Duodenal mucosa (tissue), 2 donors: ENCODE results near the gene TIAL1.

ENCODE experiments used
- H3K27ac ChIP-seq: one replicate; pipeline ENCODE4 v1.7.0; 2013; ENCODE audit warnings: low read depth, low read length
- H3K27me3 ChIP-seq, 2 donors: one replicate each; pipeline ENCODE4 v1.7.0; 2013; ENCODE audit warnings: low read length in 2 of 2, control low read depth in 1 of 2; ENCODE audit not compliant: insufficient read depth in 2 of 2, control insufficient read depth in 1 of 2
- H3K36me3 ChIP-seq, 2 donors: one replicate each; pipeline ENCODE4 v1.7.0; 2013; ENCODE audit warnings: low read length in 2 of 2, control low read depth in 1 of 2; ENCODE audit not compliant: insufficient read depth in 2 of 2, control insufficient read depth in 1 of 2
- H3K4me1 ChIP-seq, 2 donors: one replicate each; pipeline ENCODE4 v1.7.0; 2013; ENCODE audit warnings: low read length in 2 of 2, control low read depth in 1 of 2; ENCODE audit not compliant: insufficient read depth in 2 of 2, control insufficient read depth in 1 of 2
- H3K4me3 ChIP-seq, 2 donors: one replicate each; pipeline ENCODE4 v1.7.0; 2013; ENCODE audit warnings: low read length in 2 of 2, low read depth in 1 of 2
- H3K9ac ChIP-seq, 2 donors: one replicate each; pipeline ENCODE4 v1.7.0; 2013; ENCODE audit warnings: low read length in 2 of 2, low read depth in 1 of 2
- H3K9me3 ChIP-seq, 2 donors: one replicate each; pipeline ENCODE4 v1.7.0; 2013; ENCODE audit warnings: low read length in 2 of 2, control low read depth in 1 of 2; ENCODE audit not compliant: control insufficient read depth in 1 of 2

Gene TIAL1

DNA sequence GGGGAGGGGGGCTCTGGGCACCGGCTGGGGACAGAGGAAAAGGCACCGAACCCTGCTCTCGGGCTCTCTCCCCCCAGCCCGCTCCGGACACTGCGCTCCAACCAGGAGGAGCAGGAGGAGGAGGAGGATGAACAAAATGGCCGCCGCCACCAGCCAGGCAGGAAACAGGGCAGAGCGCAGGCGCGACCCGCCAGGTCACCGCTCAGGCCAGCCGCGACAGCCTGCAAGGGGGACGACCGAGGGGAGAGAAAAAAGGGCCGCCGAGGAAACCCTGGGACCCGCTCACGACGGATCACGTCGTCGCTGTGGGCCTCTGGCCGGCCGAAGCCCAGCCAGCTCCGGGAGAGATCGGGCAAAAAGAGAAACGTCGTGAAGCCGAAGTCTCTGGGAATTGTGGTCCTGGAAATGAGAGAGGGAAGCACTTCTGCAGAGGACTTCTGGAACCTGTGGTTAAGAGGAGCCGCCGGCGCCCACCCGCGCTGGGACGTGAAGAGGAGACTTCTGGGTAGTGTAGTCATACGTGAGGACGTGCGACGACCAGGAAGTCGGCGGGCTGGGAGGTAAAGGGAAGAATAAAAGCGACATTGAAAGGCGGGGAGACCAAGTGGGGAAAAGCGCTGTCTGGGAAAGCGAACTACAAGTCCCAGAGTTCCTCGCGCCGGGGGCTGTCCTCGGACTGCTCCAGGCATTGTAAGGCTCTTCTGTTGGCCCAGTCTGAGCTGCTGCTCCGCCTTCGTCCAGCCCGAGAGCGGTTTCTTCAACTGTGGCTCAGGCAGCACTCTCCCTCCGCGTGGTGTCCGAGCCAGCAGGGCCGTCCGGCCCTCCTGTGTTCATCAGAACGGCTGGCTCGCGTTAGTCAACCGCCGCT, at the start of gene TIAL1:
Gene TIAL1, minus strand, starts transcription at position 428 of the 868 bp plus-strand sequence. CDS start 499 bp downstream, outside the sequence.
- Histone ChIP-seq H3K4me3 (peak within 1 kb of the TSS; percentile 96 to 98), H3K9me3 (no peaks in the 10 kb centered on the region), H3K36me3 (peaks cover 0 to 2% of the 10 kb centered on the region in 2 donors), H3K27ac (peak within 1 kb of the TSS; percentile 98), H3K9ac (peak within 1 kb of the TSS; percentile 93 to 99), H3K4me1 (peaks cover 40 to 41% of the 10 kb centered on the region in 2 donors), H3K27me3 (no peaks in the 10 kb centered on the region)

DNA sequence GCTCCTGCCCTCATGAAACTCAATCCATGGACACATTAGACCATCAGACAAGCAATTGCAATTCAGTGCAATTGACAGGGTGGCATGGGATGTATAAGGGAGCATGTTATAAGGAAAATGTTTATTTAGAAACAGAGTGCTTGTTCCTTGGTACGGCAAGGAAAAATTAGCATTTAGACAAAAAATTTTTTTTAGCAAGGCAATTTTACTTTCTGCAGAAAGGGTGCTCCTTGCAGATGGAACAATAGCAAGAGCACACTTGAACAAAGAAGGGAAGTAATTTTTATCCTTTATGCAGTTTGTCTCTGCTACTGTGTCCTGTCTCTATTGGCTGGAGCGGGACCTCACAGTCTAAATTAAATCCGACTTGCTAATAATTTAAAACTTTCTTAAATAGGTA, 48.2 kb upstream of the TIAL1 start:
- Histone ChIP-seq H3K27me3 (no peaks in the 10 kb centered on the region), H3K9me3 (no peaks in the 10 kb centered on the region), H3K36me3 (no peaks in the 10 kb centered on the region), H3K9ac (no peak overlapping the region), H3K4me3 (no peak overlapping the region), H3K4me1 (peaks cover 7 to 8% of the 10 kb centered on the region in 2 donors), H3K27ac (no peak overlapping the region)

DNA sequence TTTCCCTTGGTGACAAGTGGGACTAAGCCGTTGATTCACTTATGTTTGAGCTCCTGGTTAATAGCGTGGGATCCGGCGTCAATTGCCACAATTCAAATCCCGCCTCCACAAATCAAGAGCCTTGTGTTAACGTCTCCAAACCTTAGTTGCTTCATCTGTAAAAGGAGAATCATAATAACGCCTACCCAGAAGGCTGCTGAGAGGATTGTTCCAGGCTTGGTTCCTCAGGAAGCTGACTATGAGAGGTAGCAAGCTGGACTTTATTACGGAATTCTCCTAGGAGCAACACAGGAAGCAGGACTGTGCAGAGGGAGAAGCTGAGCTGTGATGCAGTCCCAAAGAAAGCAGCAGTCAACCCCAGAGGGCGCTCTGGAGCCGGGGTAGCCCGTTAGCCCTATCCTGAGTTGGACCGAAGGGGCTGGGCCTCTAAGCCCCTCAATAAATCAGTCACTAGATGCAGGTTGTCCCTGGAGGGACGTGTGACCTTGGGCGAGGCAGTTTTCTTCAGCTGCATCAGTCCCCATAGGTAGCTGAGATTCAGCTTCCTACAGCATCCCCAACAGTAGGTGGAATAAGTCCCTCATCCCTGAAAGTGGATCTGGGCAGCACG, 47.5 kb upstream of the TIAL1 start:
- H3K9me3 ChIP-seq: no peaks in the 10 kb centered on the region
- no peak overlapping the region for H3K9ac ChIP-seq
- peaks cover 7 to 8% of the 10 kb centered on the region in 2 donors for H3K4me1 ChIP-seq
- H3K27me3 ChIP-seq: no peaks in the 10 kb centered on the region
- H3K4me3 ChIP-seq: no peak overlapping the region
- H3K36me3 ChIP-seq: no peaks in the 10 kb centered on the region
- H3K27ac ChIP-seq: no peak overlapping the region

DNA sequence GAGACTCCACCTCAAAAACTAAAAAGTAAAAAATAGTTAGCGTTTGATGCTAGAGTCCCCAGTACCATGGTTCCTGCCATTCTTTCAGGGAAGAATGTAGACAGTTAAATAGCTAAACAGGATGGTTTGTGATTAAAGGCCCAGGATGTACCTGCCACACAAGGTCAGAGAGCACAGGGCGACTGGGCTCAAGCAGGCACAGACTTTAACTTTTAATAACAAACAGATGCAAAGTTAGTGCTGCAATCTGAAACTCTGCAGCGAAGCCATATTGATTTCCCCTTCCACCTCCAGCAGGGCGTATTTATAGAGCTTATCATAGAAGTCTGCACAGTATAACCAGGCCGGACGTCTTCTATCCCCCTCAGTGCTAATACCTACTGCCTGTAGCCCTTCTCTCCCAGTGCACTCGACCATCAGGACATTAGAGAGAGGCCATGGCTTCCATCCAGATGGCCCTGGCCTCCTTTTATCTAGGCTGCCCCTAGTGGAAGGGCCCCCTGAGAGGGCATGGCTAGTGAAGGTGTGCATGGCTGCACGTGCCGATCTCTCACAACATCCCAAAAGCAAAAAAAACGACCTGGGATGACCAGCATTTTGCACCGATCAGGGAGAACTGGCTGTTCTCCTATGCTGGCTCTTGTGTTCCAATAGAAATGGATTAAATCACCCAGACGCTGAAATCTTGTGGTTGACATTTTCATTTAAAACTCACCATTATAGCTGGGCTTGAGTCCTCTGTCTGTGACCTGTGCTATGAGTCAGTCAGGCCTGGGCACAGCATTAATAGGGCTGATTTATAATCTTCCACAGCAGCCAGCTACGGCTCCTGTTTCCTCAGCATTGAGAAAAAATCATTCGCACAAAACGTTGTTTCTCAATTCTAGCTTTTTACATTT, 46.8 kb upstream of the TIAL1 start:
- Histone ChIP-seq H3K4me1 (peaks cover 7 to 8% of the 10 kb centered on the region in 2 donors), H3K9ac (no peak overlapping the region), H3K27me3 (no peaks in the 10 kb centered on the region), H3K4me3 (no peak overlapping the region), H3K36me3 (no peaks in the 10 kb centered on the region), H3K27ac (no peak overlapping the region), H3K9me3 (no peaks in the 10 kb centered on the region)

- H3K27ac ChIP-seq: no peak overlapping the region
- peaks cover 7 to 8% of the 10 kb centered on the region in 2 donors for H3K4me1 ChIP-seq
- H3K4me3 ChIP-seq: no peak overlapping the region
- no peak overlapping the region for H3K9ac ChIP-seq
- no peaks in the 10 kb centered on the region for H3K27me3 ChIP-seq
- no peaks in the 10 kb centered on the region for H3K36me3 ChIP-seq
- H3K9me3 ChIP-seq: no peaks in the 10 kb centered on the region
These were observed 45.9 kb upstream of the TIAL1 start for GRCh38 chr10:119642556-119643111.

- Histone ChIP-seq H3K4me1 (peaks cover 7 to 8% of the 10 kb centered on the region in 2 donors), H3K9ac (no peak overlapping the region), H3K27ac (no peak overlapping the region), H3K4me3 (peak overlapping the region in 1 of 2 donors; percentile 32), H3K36me3 (no peaks in the 10 kb centered on the region), H3K9me3 (no peaks in the 10 kb centered on the region), H3K27me3 (no peaks in the 10 kb centered on the region)
These were observed 44.2 kb upstream of the TIAL1 start for GRCh38 chr10:119640875-119641526.

DNA sequence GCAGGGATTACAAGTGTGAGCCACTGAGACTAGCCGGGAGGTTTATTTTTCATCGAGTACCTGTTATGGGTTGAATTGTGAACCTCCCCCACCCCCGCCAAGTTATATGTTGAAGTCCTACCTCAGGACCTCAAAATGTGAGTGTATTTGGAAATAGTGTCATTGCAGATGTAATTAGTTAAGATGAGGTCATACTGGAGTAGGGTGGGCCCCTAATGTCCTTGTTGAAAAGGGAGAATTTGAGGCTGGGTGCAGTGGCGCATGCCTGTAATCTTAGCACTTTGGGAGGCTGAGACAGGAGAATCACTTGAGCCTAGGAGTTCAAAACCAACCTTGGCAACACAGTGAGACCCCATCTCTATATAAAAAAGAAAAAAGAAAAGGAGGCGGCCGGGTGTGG, 43.6 kb upstream of the TIAL1 start:
- H3K9ac ChIP-seq: no peak overlapping the region

DNA sequence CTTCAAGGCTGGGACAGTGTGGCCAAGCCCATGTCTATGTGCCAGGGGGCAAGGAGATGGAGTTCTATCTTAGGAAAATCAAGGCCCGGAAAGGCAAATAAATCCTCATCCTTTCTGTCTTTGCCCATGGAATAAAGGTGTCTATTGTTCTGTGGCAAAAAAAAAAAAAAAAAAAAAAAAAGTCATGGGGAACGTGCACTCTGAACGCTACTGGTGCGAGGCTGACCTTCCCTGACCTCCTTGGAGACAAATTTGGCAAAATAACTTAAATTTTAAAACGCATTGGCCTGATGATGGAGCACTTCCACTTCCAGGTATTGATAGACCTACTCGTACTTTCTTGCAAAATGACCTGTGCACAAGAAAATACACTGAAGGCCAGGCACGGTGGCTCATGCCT, 42.2 kb upstream of the TIAL1 start:
- Histone ChIP-seq H3K36me3 (no peaks in the 10 kb centered on the region), H3K9me3 (no peaks in the 10 kb centered on the region), H3K27me3 (no peaks in the 10 kb centered on the region), H3K4me3 (no peak overlapping the region), H3K4me1 (peaks cover 7 to 8% of the 10 kb centered on the region in 2 donors), H3K9ac (no peak overlapping the region), H3K27ac (no peak overlapping the region)

More for the DNA sequence above, 43.6 kb upstream of the TIAL1 start:
- Histone ChIP-seq H3K27ac (no peak overlapping the region), H3K36me3 (no peaks in the 10 kb centered on the region), H3K4me1 (peaks cover 7 to 8% of the 10 kb centered on the region in 2 donors), H3K27me3 (no peaks in the 10 kb centered on the region), H3K9me3 (no peaks in the 10 kb centered on the region), H3K4me3 (no peak overlapping the region)

- Histone ChIP-seq H3K27ac (no peak overlapping the region), H3K4me3 (no peak overlapping the region), H3K27me3 (no peaks in the 10 kb centered on the region), H3K9me3 (no peaks in the 10 kb centered on the region), H3K36me3 (no peaks in the 10 kb centered on the region), H3K4me1 (peaks cover 7 to 8% of the 10 kb centered on the region in 2 donors), H3K9ac (no peak overlapping the region)
These were observed 40.9 kb upstream of the TIAL1 start for GRCh38 chr10:119637631-119638030.
